H1 (cell line): ENCODE results near the gene RFPL1. TPM values are rescaled to one million over a fixed set of nuclear protein-coding genes. Genes with fewer than 3 reads are reported as not detected.
A peak's percentile ranks its signal among the peaks of the same experiment; 100 is the strongest.
"Not testable (repeated sequence)": the region's sequence is repeated elsewhere in the genome, so short reads cannot be mapped to it uniquely, and the experiment has no call there.

ENCODE experiments used
- CTCF ChIA-PET: fragments of 300-600 bp; sonication (Branson Sonifier 250); formaldehyde crosslinking; loops from one replicate; lab custom pipeline; 2021; ENCODE audit not compliant: partially characterized antibody; lab: Charles Lee
- POLR2A ChIA-PET: fragments of 300-600 bp; sonication (Branson Sonifier 250); formaldehyde crosslinking; loops from one replicate; lab custom pipeline; 2021; ENCODE audit warnings: inconsistent platforms; ENCODE audit not compliant: partially characterized antibody; lab: Charles Lee
- DNase-seq, 2 experiments: peaks; one replicate each; pipeline versions ENCODE4 v3.0.0 to v3.0.0-alpha.2; 2010 to 2022; ENCODE audit warnings: low spot score in 2 of 2, low read depth in 1 of 2, mixed read lengths in 1 of 2
- FAIRE-seq: peaks from 2 replicates; lab custom pipeline; 2011; peaks lifted over from hg19 to GRCh38; lab: Jason Lieb, UNC
- H2AFZ ChIP-seq: 2 replicates; pipeline ENCODE4 v1.8.1; 2012; ENCODE audit warnings: low read length, inconsistent platforms
- H2AK5ac ChIP-seq: 2 replicates; pipeline ENCODE4 v1.6.1; 2013; ENCODE audit warnings: low read depth, low read length
- H2BK120ac ChIP-seq: replicated peaks from 2 replicates; pipeline ENCODE3; 2013; ENCODE audit warnings: low read depth, low read length, inconsistent platforms
- H2BK12ac ChIP-seq: 2 replicates; pipeline ENCODE4 v1.6.1; 2013; ENCODE audit warnings: low read depth, low read length
- H2BK15ac ChIP-seq: 2 replicates; pipeline ENCODE4 v1.6.1; 2013; ENCODE audit warnings: low read length
- H2BK20ac ChIP-seq: 2 replicates; pipeline ENCODE4 v1.6.1; 2013; ENCODE audit warnings: low read length
- H2BK5ac ChIP-seq: 2 replicates; pipeline ENCODE4 v1.6.1; 2013; ENCODE audit warnings: low read depth, low read length
- H3K14ac ChIP-seq: 2 replicates; pipeline ENCODE4 v1.6.1; 2013; ENCODE audit warnings: inconsistent platforms; ENCODE audit not compliant: insufficient read length
- H3K18ac ChIP-seq: 2 replicates; pipeline ENCODE4 v1.6.1; 2013; ENCODE audit warnings: low read length; ENCODE audit errors: extremely low read depth
- H3K23ac ChIP-seq: 2 replicates; pipeline ENCODE4 v1.6.1; 2013; ENCODE audit warnings: inconsistent platforms; ENCODE audit not compliant: insufficient read length
- H3K23me2 ChIP-seq: 2 replicates; pipeline ENCODE4 v1.6.1; 2013; ENCODE audit warnings: low read depth, low read length
- H3K27ac ChIP-seq: 2 replicates; pipeline ENCODE4 v1.6.1; 2011; ENCODE audit warnings: low read depth, low read length, inconsistent platforms
- H3K27me3 ChIP-seq, 4 experiments: replicated peaks in 1 of 4; 1 replicate in 1 of 4; 2 replicates in 3 of 4; pipeline versions ENCODE4 v1.6.1 to v1.8.1; 2011 to 2013; ENCODE audit warnings: low read length in 3 of 4, mild to moderate bottlenecking in 3 of 4, inconsistent platforms in 2 of 4, mixed read lengths in 2 of 4, moderate library complexity in 1 of 4; ENCODE audit not compliant: control insufficient read depth in 3 of 4, insufficient read depth in 3 of 4; ENCODE audit errors: extremely low read depth in 1 of 4
- H3K36me3 ChIP-seq, 4 experiments: 2 replicates each; pipeline versions ENCODE4 v1.6.1 to v1.8.1; 2011 to 2013; ENCODE audit warnings: mild to moderate bottlenecking in 4 of 4, low read length in 3 of 4, moderate library complexity in 2 of 4, control low read depth in 1 of 4, inconsistent platforms in 1 of 4; ENCODE audit not compliant: insufficient read depth in 4 of 4, control insufficient read depth in 2 of 4
- H3K4ac ChIP-seq: replicated peaks from 2 replicates; pipeline ENCODE3; 2013; ENCODE audit warnings: low read length, low read depth, mixed read lengths, inconsistent platforms; ENCODE audit not compliant: insufficient read length
- H3K4me1 ChIP-seq, 4 experiments: replicated peaks in 1 of 4; 1 replicate in 1 of 4; 2 replicates in 3 of 4; pipeline versions ENCODE4 v1.6.1 to v1.8.1; 2011 to 2013; ENCODE audit warnings: low read length in 3 of 4, inconsistent platforms in 2 of 4, mixed read lengths in 1 of 4; ENCODE audit not compliant: insufficient read depth in 4 of 4, control insufficient read depth in 3 of 4
- H3K4me2 ChIP-seq, 2 experiments: 2 replicates each; pipeline versions ENCODE4 v1.6.1 to v1.8.1; 2011 to 2013; ENCODE audit warnings: low read depth in 2 of 2, low read length in 2 of 2, control low read depth in 1 of 2, inconsistent platforms in 1 of 2, mild to moderate bottlenecking in 1 of 2; ENCODE audit not compliant: insufficient read depth in 1 of 2
- H3K4me3 ChIP-seq, 4 experiments: fragments of 200-600, 300-600 bp in 1 of 4; sonication (generic), shearing (Covaris generic), sonication (Bioruptor Twin) in 1 of 4; 2 replicates each; pipeline versions ENCODE4 v1.5.1 to v1.8.1; 2011 to 2016; ENCODE audit warnings: low read length in 4 of 4, low read depth in 3 of 4, control low read depth in 2 of 4, inconsistent platforms in 2 of 4, mild to moderate bottlenecking in 2 of 4, mixed read lengths in 1 of 4, moderate library complexity in 1 of 4; ENCODE audit not compliant: insufficient read depth in 2 of 4; ENCODE audit errors: extremely low read depth in 1 of 4
- H3K56ac ChIP-seq: replicated peaks from 2 replicates; pipeline ENCODE3; 2013; ENCODE audit warnings: low read depth, mild to moderate bottlenecking, mixed read lengths, low read length, inconsistent platforms; ENCODE audit not compliant: insufficient read length
- H3K79me1 ChIP-seq: 2 replicates; pipeline ENCODE4 v1.6.1; 2013; ENCODE audit warnings: low read depth, low read length, control low read depth
- H3K79me2 ChIP-seq, 2 experiments: 2 replicates each; pipeline versions ENCODE4 v1.6.1 to v1.8.1; 2012 to 2013; ENCODE audit warnings: low read length in 2 of 2, mild to moderate bottlenecking in 2 of 2, inconsistent platforms in 1 of 2; ENCODE audit not compliant: insufficient read depth in 2 of 2, control insufficient read depth in 1 of 2
- H3K9ac ChIP-seq, 4 experiments: replicated peaks in 1 of 4; 1 replicate in 1 of 4; 2 replicates in 3 of 4; pipeline versions ENCODE4 v1.6.1 to v1.8.1; 2011 to 2013; ENCODE audit warnings: low read depth in 3 of 4, low read length in 3 of 4, control low read depth in 2 of 4, mild to moderate bottlenecking in 2 of 4, moderate library complexity in 2 of 4, inconsistent platforms in 1 of 4; ENCODE audit errors: extremely low read depth in 1 of 4
- H3K9me3 ChIP-seq, 2 experiments: 2 replicates each; pipeline versions ENCODE4 v1.6.1 to v1.8.1; 2012 to 2013; ENCODE audit warnings: mild to moderate bottlenecking in 2 of 2, moderate library complexity in 2 of 2, control low read depth in 1 of 2, inconsistent platforms in 1 of 2, low read depth in 1 of 2, low read length in 1 of 2, mixed read lengths in 1 of 2; ENCODE audit not compliant: insufficient read depth in 2 of 2
- H4K20me1 ChIP-seq, 2 experiments: replicated peaks in 1 of 2; 2 replicates each; pipeline versions ENCODE3 to v1.8.1; 2011 to 2013; ENCODE audit warnings: inconsistent platforms in 2 of 2, low read length in 2 of 2, mild to moderate bottlenecking in 1 of 2; ENCODE audit not compliant: insufficient read depth in 2 of 2, control insufficient read depth in 1 of 2
- H4K5ac ChIP-seq: 2 replicates; pipeline ENCODE4 v1.6.1; 2013; ENCODE audit warnings: low read length, low read depth, mixed read lengths, inconsistent platforms; ENCODE audit not compliant: insufficient read length
- H4K8ac ChIP-seq: 2 replicates; pipeline ENCODE4 v1.8.0; 2013; ENCODE audit warnings: mild to moderate bottlenecking, moderate library complexity, low read length, inconsistent platforms; ENCODE audit not compliant: insufficient read depth; ENCODE audit errors: extremely low read depth
- H4K91ac ChIP-seq: replicated peaks from 2 replicates; pipeline ENCODE3; 2013; ENCODE audit warnings: low read length, mixed read lengths, inconsistent platforms; ENCODE audit not compliant: insufficient read length
- CTCF ChIP-seq, 3 experiments: IDR thresholded peaks; 1 replicate in 2 of 3; 2 replicates in 1 of 3; pipeline versions ENCODE4 v1.5.1 to v1.6.1; 2011; ENCODE audit warnings: low read length in 3 of 3, mild to moderate bottlenecking in 3 of 3, inconsistent platforms in 2 of 3, low read depth in 1 of 3, moderate library complexity in 1 of 3; ENCODE audit not compliant: insufficient read depth in 1 of 3; ENCODE audit errors: control extremely low read depth in 1 of 3
- RAD21 ChIP-seq, 2 experiments: IDR thresholded peaks in 1 of 2; conservative IDR thresholded peaks in 1 of 2; 2 replicates each; pipeline ENCODE4 v1.6.1; 2011; ENCODE audit warnings: low read depth in 2 of 2, low read length in 2 of 2, improper control_type of control experiment in 1 of 2, inconsistent platforms in 1 of 2, mild to moderate bottlenecking in 1 of 2, moderate library complexity in 1 of 2
- WGBS, 2 experiments: shearing (Covaris generic) in 1 of 2; methylation state at CpG; one replicate each; pipeline versions ENCODE4 v1.1.6 to v1.1.7; 2013 to 2015; ENCODE audit warnings: low lambda C conversion rate in 2 of 2, mixed read lengths in 2 of 2, inconsistent platforms in 1 of 2, low coverage in 1 of 2, missing lambda C conversion rate in 1 of 2; ENCODE audit not compliant: insufficient replicate concordance in 2 of 2, insufficient coverage in 1 of 2, insufficient read length in 1 of 2; ENCODE audit errors: extremely low coverage in 1 of 2, missing lambda C conversion rate in 1 of 2; 5-methylcytosine and 5-hydroxymethylcytosine counted together
- polyA plus RNA-seq, 7 experiments: library from polyadenylated mRNA; depleted of rRNA in 3 of 7; stranded (reverse) in 5 of 7; unstranded in 2 of 7; fragments of >200 nt in 5 of 7; fragments of 200-250 nt in 2 of 7; gene quantifications; 1 replicate in 5 of 7; 2 replicates in 1 of 7; 4 replicates in 1 of 7; pipeline versions ENCODE4 v1.2.1 to v1.2.3, GENCODE V29; 2011 to 2013; ENCODE audit warnings: missing spikeins in 2 of 7, mixed read lengths in 2 of 7
- total RNA-seq: library from RNA; stranded (reverse); fragmentation: NEBNext Ultra II Directional; extraction: Animal tissue kit (Norgen Biotek cat#: 25700); gene quantifications from 2 replicates; pipeline ENCODE4 v1.2.1, GENCODE V29; 2021

Gene RFPL1
- total and polyA plus RNA-seq, 2 of the 8 experiments (the other 6 are each of a cell fraction or from before 2014, with no cell fraction given): not detected

- H4K20me1 ChIP-seq, H3K36me3 ChIP-seq, H3K23ac ChIP-seq, H3K4me2 ChIP-seq, H4K8ac ChIP-seq, H3K23me2 ChIP-seq, H3K79me1 ChIP-seq, H3K18ac ChIP-seq, H3K9me3 ChIP-seq, H3K27ac ChIP-seq, H3K27me3 ChIP-seq, H2BK15ac ChIP-seq, H2AK5ac ChIP-seq, H2BK120ac ChIP-seq, H3K79me2 ChIP-seq, H2BK5ac ChIP-seq, H3K9ac ChIP-seq, H3K56ac ChIP-seq, H3K4ac ChIP-seq, POLR2A ChIA-PET, H2BK20ac ChIP-seq, H3K14ac ChIP-seq, H3K4me3 ChIP-seq, H4K5ac ChIP-seq, H4K91ac ChIP-seq, H2BK12ac ChIP-seq, H3K4me1 ChIP-seq, DNase-seq, H2AFZ ChIP-seq: not testable (repeated sequence)
- peak; percentile 86 for FAIRE-seq
- WGBS, 2 experiments: 58% methylated on average over 3 of the region's 4 CpGs; no CpG with 5 or more reads in 1 of the 2 experiments
- TF ChIP-seq CTCF (IDR thresholded peaks at IDR 0.05; ENCODE audit: control extremely low read depth in 1 of 3, insufficient read depth in 1 of 3, low read depth in 1 of 3, low read length in 3 of 3) (peak; percentile 47 to 57 (median 47)), RAD21 (IDR thresholded peaks at IDR 0.05 in 1 of 2, conservative IDR thresholded peaks at IDR 0.05 in 1 of 2; ENCODE audit: low read depth in 2 of 2, low read length in 2 of 2) (peak; percentile 33 to 45)
- CTCF ChIA-PET: interaction anchor here (0.6 to 1.7 kb wide), 5 partner anchors 15 to 44 kb away, joined by 3 to 4 read pairs (median 4); partner anchors contain the start of gene AP1B1
These were observed 25.6 kb upstream of the RFPL1 start for GRCh38 chr22:29412772-29413171.
